Neural cell (in vitro differentiated cells): ENCODE data around the gene COP1.

Experiments used
- EP300 ChIP-seq: fragments of 450-650 bp; conservative IDR thresholded peaks from 2 replicates; pipeline ENCODE4 v1.6.1; 2014; ENCODE audit warnings: antibody characterized with exemption, mild to moderate bottlenecking, moderate library complexity; ENCODE audit not compliant: poor library complexity, severe bottlenecking
- POLR2AphosphoS5 ChIP-seq: IDR thresholded peaks from 2 replicates; pipeline ENCODE4 v1.6.1; 2012
- RAD21 ChIP-seq: fragments of 450-650 bp; conservative IDR thresholded peaks from 2 replicates; pipeline ENCODE4 v1.6.1; 2014; ENCODE audit warnings: antibody characterized with exemption, mild to moderate bottlenecking, moderate library complexity
- TF ChIP-seq, protein P1 (sequence below): fragments of 450-650 bp; IDR thresholded peaks from 2 replicates; pipeline ENCODE4 v1.5.1; 2014; ENCODE audit warnings: antibody characterized with exemption, mild to moderate bottlenecking, moderate library complexity; ENCODE audit not compliant: poor library complexity, severe bottlenecking
- TF ChIP-seq, protein P2 (sequence below): IDR thresholded peaks from 2 replicates; pipeline ENCODE4 v1.6.1; 2012; ENCODE audit warnings: borderline replicate concordance

DNA sequence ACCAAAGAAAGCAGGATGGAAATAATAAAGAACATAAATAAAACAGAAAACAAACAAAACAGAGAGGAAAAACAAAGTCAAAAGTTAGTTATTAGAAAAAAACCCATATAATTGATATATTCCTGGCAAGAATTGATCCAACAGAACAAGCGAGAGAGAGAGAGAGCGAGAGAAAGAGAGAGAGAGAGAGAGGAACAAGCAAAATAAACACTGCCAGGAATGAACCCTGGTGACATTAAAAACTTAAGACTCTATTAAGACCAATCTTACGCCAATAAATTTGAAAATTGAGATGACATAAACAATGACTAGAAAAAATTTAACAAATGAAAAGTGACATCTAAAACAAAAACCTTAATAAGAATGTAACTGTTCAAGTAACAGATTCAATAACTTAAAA is 64.1 kb downstream of the COP1 start:
- TF ChIP-seq, protein P1, sequence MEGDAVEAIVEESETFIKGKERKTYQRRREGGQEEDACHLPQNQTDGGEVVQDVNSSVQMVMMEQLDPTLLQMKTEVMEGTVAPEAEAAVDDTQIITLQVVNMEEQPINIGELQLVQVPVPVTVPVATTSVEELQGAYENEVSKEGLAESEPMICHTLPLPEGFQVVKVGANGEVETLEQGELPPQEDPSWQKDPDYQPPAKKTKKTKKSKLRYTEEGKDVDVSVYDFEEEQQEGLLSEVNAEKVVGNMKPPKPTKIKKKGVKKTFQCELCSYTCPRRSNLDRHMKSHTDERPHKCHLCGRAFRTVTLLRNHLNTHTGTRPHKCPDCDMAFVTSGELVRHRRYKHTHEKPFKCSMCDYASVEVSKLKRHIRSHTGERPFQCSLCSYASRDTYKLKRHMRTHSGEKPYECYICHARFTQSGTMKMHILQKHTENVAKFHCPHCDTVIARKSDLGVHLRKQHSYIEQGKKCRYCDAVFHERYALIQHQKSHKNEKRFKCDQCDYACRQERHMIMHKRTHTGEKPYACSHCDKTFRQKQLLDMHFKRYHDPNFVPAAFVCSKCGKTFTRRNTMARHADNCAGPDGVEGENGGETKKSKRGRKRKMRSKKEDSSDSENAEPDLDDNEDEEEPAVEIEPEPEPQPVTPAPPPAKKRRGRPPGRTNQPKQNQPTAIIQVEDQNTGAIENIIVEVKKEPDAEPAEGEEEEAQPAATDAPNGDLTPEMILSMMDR, result no peak
- no peak for TF ChIP-seq RAD21
- TF ChIP-seq EP300, result no peak
- no peak for TF ChIP-seq POLR2AphosphoS5
- TF ChIP-seq, protein P2, sequence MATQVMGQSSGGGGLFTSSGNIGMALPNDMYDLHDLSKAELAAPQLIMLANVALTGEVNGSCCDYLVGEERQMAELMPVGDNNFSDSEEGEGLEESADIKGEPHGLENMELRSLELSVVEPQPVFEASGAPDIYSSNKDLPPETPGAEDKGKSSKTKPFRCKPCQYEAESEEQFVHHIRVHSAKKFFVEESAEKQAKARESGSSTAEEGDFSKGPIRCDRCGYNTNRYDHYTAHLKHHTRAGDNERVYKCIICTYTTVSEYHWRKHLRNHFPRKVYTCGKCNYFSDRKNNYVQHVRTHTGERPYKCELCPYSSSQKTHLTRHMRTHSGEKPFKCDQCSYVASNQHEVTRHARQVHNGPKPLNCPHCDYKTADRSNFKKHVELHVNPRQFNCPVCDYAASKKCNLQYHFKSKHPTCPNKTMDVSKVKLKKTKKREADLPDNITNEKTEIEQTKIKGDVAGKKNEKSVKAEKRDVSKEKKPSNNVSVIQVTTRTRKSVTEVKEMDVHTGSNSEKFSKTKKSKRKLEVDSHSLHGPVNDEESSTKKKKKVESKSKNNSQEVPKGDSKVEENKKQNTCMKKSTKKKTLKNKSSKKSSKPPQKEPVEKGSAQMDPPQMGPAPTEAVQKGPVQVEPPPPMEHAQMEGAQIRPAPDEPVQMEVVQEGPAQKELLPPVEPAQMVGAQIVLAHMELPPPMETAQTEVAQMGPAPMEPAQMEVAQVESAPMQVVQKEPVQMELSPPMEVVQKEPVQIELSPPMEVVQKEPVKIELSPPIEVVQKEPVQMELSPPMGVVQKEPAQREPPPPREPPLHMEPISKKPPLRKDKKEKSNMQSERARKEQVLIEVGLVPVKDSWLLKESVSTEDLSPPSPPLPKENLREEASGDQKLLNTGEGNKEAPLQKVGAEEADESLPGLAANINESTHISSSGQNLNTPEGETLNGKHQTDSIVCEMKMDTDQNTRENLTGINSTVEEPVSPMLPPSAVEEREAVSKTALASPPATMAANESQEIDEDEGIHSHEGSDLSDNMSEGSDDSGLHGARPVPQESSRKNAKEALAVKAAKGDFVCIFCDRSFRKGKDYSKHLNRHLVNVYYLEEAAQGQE, result no peak
